ENCODE measurements around the gene KCNJ10. TPM values are rescaled to one million over a fixed set of nuclear protein-coding genes. Genes with fewer than 3 reads are reported as not detected.

KCNJ10 gene
- total and polyA plus RNA-seq, 8 donors = 0.27 to 0.72 (median 0.56) TPM; not detected in 1

- Histone ChIP-seq H3K36me3 (no peaks in the 10 kb centered on the region), H3K9me3 (no peaks in the 10 kb centered on the region), H3K4me3 (no peak overlapping the region), H3K27me3 (peaks cover 0 to 33% of the 10 kb centered on the region in 2 donors), H3K27ac (no peak overlapping the region), H3K4me1 (peaks cover 5 to 8% of the 10 kb centered on the region in 2 donors)
- ATAC-seq (no peak), DNase-seq (no peak)
- TF ChIP-seq CTCF (IDR thresholded peaks at IDR 0.05) = no peak
- intact Hi-C loops (cut with DNase I) = no loop called here
Observed at GRCh38 chr1:160049101-160049500, 20.9 kb downstream of the KCNJ10 start.

GRCh38 chr1:160048335-160048734 is 21.6 kb downstream of the KCNJ10 start:
- ATAC-seq (no peak), DNase-seq (no peak)
- TF ChIP-seq CTCF (IDR thresholded peaks at IDR 0.05) = no peak
- Histone ChIP-seq H3K4me1 (peaks cover 5 to 8% of the 10 kb centered on the region in 2 donors), H3K4me3 (no peak overlapping the region), H3K9me3 (no peaks in the 10 kb centered on the region), H3K27ac (no peak overlapping the region), H3K36me3 (no peaks in the 10 kb centered on the region), H3K27me3 (peaks cover 0 to 26% of the 10 kb centered on the region in 2 donors)
- intact Hi-C loops (cut with DNase I) = no loop called here

GRCh38 chr1:160047111-160047991 is 22.6 kb downstream of the KCNJ10 start:
- ATAC-seq = no peak
- Histone ChIP-seq H3K27ac (no peak overlapping the region), H3K36me3 (no peaks in the 10 kb centered on the region), H3K4me3 (no peak overlapping the region), H3K9me3 (no peaks in the 10 kb centered on the region), H3K27me3 (peaks cover 0 to 17% of the 10 kb centered on the region in 2 donors), H3K4me1 (peaks cover 5 to 8% of the 10 kb centered on the region in 2 donors)
- no peak for DNase-seq
- TF ChIP-seq CTCF (IDR thresholded peaks at IDR 0.05) = no peak
- intact Hi-C loops (cut with DNase I) = no loop called here

GRCh38 chr1:160046494-160047110 is 23.4 kb downstream of the KCNJ10 start:
- DNase-seq = peak in 2 of 4 donors; percentile 46 to 61

More at GRCh38 chr1:160046494-160047110, 23.4 kb downstream of the KCNJ10 start:
- peak; percentile 93 for ATAC-seq
- Histone ChIP-seq H3K4me3 (no peak overlapping the region), H3K9me3 (no peaks in the 10 kb centered on the region), H3K36me3 (no peaks in the 10 kb centered on the region), H3K27ac (no peak overlapping the region), H3K27me3 (peaks cover 0 to 17% of the 10 kb centered on the region in 2 donors), H3K4me1 (peaks cover 5 to 8% of the 10 kb centered on the region in 2 donors)
- TF ChIP-seq CTCF (IDR thresholded peaks at IDR 0.05) = peak; percentile 42 to 53
- intact Hi-C loops (cut with DNase I) = no loop called here
